ENCODE data around the gene SIM1. TPM values are rescaled to one million over a fixed set of nuclear protein-coding genes. Genes with fewer than 3 reads are reported as not detected.

The SIM1 gene
- total and polyA plus RNA-seq, 5 donors from 2014 or later: 0.39 to 0.64 (median 0.51) TPM; not detected in 2

DNA sequence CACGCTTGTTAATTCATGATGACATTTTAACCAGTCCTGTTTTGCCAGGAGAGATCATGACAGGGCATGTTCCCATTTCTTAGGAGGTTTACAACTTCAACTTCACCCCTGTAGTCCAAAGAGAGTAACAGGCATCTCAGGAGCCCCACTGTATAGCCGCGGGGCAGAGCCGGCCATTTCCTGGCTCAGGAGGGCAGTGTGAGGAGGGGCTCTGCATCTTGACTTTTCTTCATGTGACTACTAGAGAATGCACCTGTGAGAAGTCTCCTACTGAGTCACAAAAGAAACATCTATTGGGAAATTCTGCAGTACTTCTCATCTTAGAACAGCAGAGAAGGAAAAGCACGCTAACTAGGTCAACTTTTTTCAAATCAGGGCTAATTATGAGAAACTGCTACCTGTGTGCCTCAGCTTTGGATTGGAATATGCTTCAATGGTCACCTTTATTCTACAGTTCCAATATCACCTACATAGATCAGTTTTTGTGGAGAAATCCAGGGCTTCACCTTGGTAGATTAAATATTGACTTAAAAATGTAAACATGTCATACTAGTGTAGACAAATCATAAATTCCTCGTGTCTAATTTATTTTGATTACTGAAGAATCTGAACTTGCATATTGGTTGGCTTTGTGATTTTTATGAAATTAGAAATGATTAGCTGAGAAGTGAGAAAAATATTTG lies 28.6 kb upstream of the SIM1 start:
- no peak overlapping the region for H3K27ac ChIP-seq (ENCODE audit: insufficient read depth, low read length, poor library complexity, severe bottlenecking)
- Mint-ChIP-seq H3K27me3 (peaks cover 24% of the 10 kb centered on the region), H3K9me3 (peaks cover 0 to 7% (median 3%) of the 10 kb centered on the region in 7 donors), H3K4me3 (no peak overlapping the region), H3K4me1 (no peaks in the 10 kb centered on the region), H3K27ac (no peak overlapping the region), H3K36me3 (no peaks in the 10 kb centered on the region)
- no peaks in the 10 kb centered on the region for H3K9me3 ChIP-seq (ENCODE audit: control insufficient read depth in 2 of 2, low read length in 2 of 2)
- no peaks in the 10 kb centered on the region for H3K4me1 ChIP-seq (ENCODE audit: control insufficient read depth, insufficient read depth, low read length, poor library complexity, severe bottlenecking)
- no peaks in the 10 kb centered on the region for H3K36me3 ChIP-seq (ENCODE audit: control insufficient read depth, insufficient read depth, low read length)
- ATAC-seq (ENCODE audit: low read depth in 2 of 2) (no peak), DNase-seq (no peak)
- H3K4me3 ChIP-seq (ENCODE audit: low read depth, low read length): no peak overlapping the region
- peaks cover 3% of the 10 kb centered on the region for H3K27me3 ChIP-seq (ENCODE audit: control insufficient read depth, insufficient read depth, low read length)

- ATAC-seq (ENCODE audit: low read depth in 2 of 2) (no peak), DNase-seq (no peak)
- no peak overlapping the region for H3K4me3 Mint-ChIP-seq
- no peaks in the 10 kb centered on the region for H3K9me3 ChIP-seq (ENCODE audit: control insufficient read depth in 2 of 2, low read length in 2 of 2)
- peaks cover 0 to 4% (median 2%) of the 10 kb centered on the region in 7 donors for H3K9me3 Mint-ChIP-seq
- H3K36me3 Mint-ChIP-seq: no peaks in the 10 kb centered on the region
- no peaks in the 10 kb centered on the region for H3K4me1 ChIP-seq (ENCODE audit: control insufficient read depth, insufficient read depth, low read length, poor library complexity, severe bottlenecking)
- peaks cover 4% of the 10 kb centered on the region for H3K27me3 ChIP-seq (ENCODE audit: control insufficient read depth, insufficient read depth, low read length)
- H3K27ac ChIP-seq (ENCODE audit: insufficient read depth, low read length, poor library complexity, severe bottlenecking): no peak overlapping the region
- no peaks in the 10 kb centered on the region for H3K36me3 ChIP-seq (ENCODE audit: control insufficient read depth, insufficient read depth, low read length)
- H3K4me3 ChIP-seq (ENCODE audit: low read depth, low read length): no peak overlapping the region
- H3K4me1 Mint-ChIP-seq: no peaks in the 10 kb centered on the region
- no peak overlapping the region for H3K27ac Mint-ChIP-seq
- H3K27me3 Mint-ChIP-seq: peaks cover 32% of the 10 kb centered on the region
These were observed 27.4 kb upstream of the SIM1 start for GRCh38 chr6:100491952-100492670.

GRCh38 chr6:100490065-100490464 lies 25.3 kb upstream of the SIM1 start:
- no peaks in the 10 kb centered on the region for H3K9me3 ChIP-seq (ENCODE audit: control insufficient read depth in 2 of 2, low read length in 2 of 2)
- H3K36me3 ChIP-seq (ENCODE audit: control insufficient read depth, insufficient read depth, low read length): no peaks in the 10 kb centered on the region
- ATAC-seq (ENCODE audit: low read depth in 2 of 2) (no peak), DNase-seq (no peak)
- no peaks in the 10 kb centered on the region for H3K36me3 Mint-ChIP-seq
- H3K4me3 ChIP-seq (ENCODE audit: low read depth, low read length): no peak overlapping the region
- no peak overlapping the region for H3K4me3 Mint-ChIP-seq
- H3K27ac ChIP-seq (ENCODE audit: insufficient read depth, low read length, poor library complexity, severe bottlenecking): no peak overlapping the region
- H3K27me3 Mint-ChIP-seq: peaks cover 39% of the 10 kb centered on the region
- H3K27ac Mint-ChIP-seq: no peak overlapping the region
- peaks cover 0 to 3% (median 0%) of the 10 kb centered on the region in 7 donors for H3K9me3 Mint-ChIP-seq
- no peaks in the 10 kb centered on the region for H3K4me1 ChIP-seq (ENCODE audit: control insufficient read depth, insufficient read depth, low read length, poor library complexity, severe bottlenecking)
- H3K27me3 ChIP-seq (ENCODE audit: control insufficient read depth, insufficient read depth, low read length): peaks cover 8% of the 10 kb centered on the region
- H3K4me1 Mint-ChIP-seq: no peaks in the 10 kb centered on the region

- Histone ChIP-seq H3K36me3 (ENCODE audit: control insufficient read depth, insufficient read depth, low read length) (no peaks in the 10 kb centered on the region), H3K27ac (ENCODE audit: insufficient read depth, low read length, poor library complexity, severe bottlenecking) (no peak overlapping the region), H3K9me3 (ENCODE audit: control insufficient read depth in 2 of 2, low read length in 2 of 2) (no peaks in the 10 kb centered on the region), H3K4me3 (ENCODE audit: low read depth, low read length) (no peak overlapping the region), H3K27me3 (ENCODE audit: control insufficient read depth, insufficient read depth, low read length) (peaks cover 8% of the 10 kb centered on the region), H3K4me1 (ENCODE audit: control insufficient read depth, insufficient read depth, low read length, poor library complexity, severe bottlenecking) (no peaks in the 10 kb centered on the region)
- no peak for DNase-seq
- Mint-ChIP-seq H3K27me3 (peaks cover 41% of the 10 kb centered on the region), H3K27ac (no peak overlapping the region), H3K9me3 (peaks cover 0 to 2% (median 0%) of the 10 kb centered on the region in 7 donors), H3K4me1 (no peaks in the 10 kb centered on the region), H3K4me3 (no peak overlapping the region), H3K36me3 (no peaks in the 10 kb centered on the region)
- no peak for ATAC-seq (ENCODE audit: low read depth in 2 of 2)
These were observed 23.5 kb upstream of the SIM1 start for GRCh38 chr6:100488244-100488643.

- Histone ChIP-seq H3K27me3 (ENCODE audit: control insufficient read depth, insufficient read depth, low read length) (peaks cover 8% of the 10 kb centered on the region), H3K4me1 (ENCODE audit: control insufficient read depth, insufficient read depth, low read length, poor library complexity, severe bottlenecking) (no peaks in the 10 kb centered on the region), H3K27ac (ENCODE audit: insufficient read depth, low read length, poor library complexity, severe bottlenecking) (no peak overlapping the region), H3K36me3 (ENCODE audit: control insufficient read depth, insufficient read depth, low read length) (no peaks in the 10 kb centered on the region), H3K9me3 (ENCODE audit: control insufficient read depth in 2 of 2, low read length in 2 of 2) (no peaks in the 10 kb centered on the region), H3K4me3 (ENCODE audit: low read depth, low read length) (no peak overlapping the region)
- Mint-ChIP-seq H3K36me3 (no peaks in the 10 kb centered on the region), H3K4me3 (no peak overlapping the region), H3K9me3 (peaks cover 0 to 2% (median 0%) of the 10 kb centered on the region in 7 donors), H3K4me1 (no peaks in the 10 kb centered on the region), H3K27me3 (peaks cover 34% of the 10 kb centered on the region), H3K27ac (no peak overlapping the region)
- ATAC-seq (ENCODE audit: low read depth in 2 of 2): no peak
- no peak for DNase-seq
These were observed 22.9 kb upstream of the SIM1 start for GRCh38 chr6:100487638-100488037.

GRCh38 chr6:100485268-100485667 lies 20.5 kb upstream of the SIM1 start:
- no peaks in the 10 kb centered on the region for H3K36me3 Mint-ChIP-seq
- Histone ChIP-seq H3K4me3 (ENCODE audit: low read depth, low read length) (no peak overlapping the region), H3K4me1 (ENCODE audit: control insufficient read depth, insufficient read depth, low read length, poor library complexity, severe bottlenecking) (no peaks in the 10 kb centered on the region), H3K36me3 (ENCODE audit: control insufficient read depth, insufficient read depth, low read length) (no peaks in the 10 kb centered on the region), H3K27ac (ENCODE audit: insufficient read depth, low read length, poor library complexity, severe bottlenecking) (no peak overlapping the region), H3K9me3 (ENCODE audit: control insufficient read depth in 2 of 2, low read length in 2 of 2) (no peaks in the 10 kb centered on the region), H3K27me3 (ENCODE audit: control insufficient read depth, insufficient read depth, low read length) (peaks cover 8% of the 10 kb centered on the region)
- H3K9me3 Mint-ChIP-seq: no peaks in the 10 kb centered on the region
- H3K4me3 Mint-ChIP-seq: no peak overlapping the region
- DNase-seq: no peak
- H3K4me1 Mint-ChIP-seq: no peaks in the 10 kb centered on the region
- H3K27ac Mint-ChIP-seq: no peak overlapping the region
- ATAC-seq (ENCODE audit: low read depth in 2 of 2): no peak
- H3K27me3 Mint-ChIP-seq: peaks cover 23% of the 10 kb centered on the region

DNA sequence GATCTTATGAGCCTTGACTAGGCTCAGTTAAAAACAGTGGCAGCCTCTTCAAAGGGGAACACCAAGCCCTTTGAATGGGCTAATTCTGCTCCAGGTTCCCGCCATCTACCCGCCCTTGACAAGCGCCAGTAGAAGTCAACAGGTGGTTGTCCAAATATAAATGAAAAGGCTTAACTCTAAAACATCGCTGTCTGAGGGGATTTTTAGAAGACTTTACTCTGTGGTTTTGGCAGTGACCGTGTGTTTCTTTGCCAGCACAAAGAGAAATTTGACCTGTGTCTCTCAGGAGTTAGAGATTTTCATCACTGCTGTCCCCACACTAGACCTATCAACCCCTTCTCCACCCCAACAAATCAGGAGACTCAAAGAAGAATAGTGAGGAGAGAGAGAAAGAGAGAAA lies 19.8 kb upstream of the SIM1 start:
- DNase-seq (no peak), ATAC-seq (ENCODE audit: low read depth in 2 of 2) (no peak)
- H3K27me3 ChIP-seq (ENCODE audit: control insufficient read depth, insufficient read depth, low read length): peaks cover 8% of the 10 kb centered on the region
- no peaks in the 10 kb centered on the region for H3K36me3 ChIP-seq (ENCODE audit: control insufficient read depth, insufficient read depth, low read length)
- no peaks in the 10 kb centered on the region for H3K4me1 ChIP-seq (ENCODE audit: control insufficient read depth, insufficient read depth, low read length, poor library complexity, severe bottlenecking)
- H3K27ac ChIP-seq (ENCODE audit: insufficient read depth, low read length, poor library complexity, severe bottlenecking): no peak overlapping the region
- H3K27me3 Mint-ChIP-seq: peaks cover 23% of the 10 kb centered on the region
- H3K9me3 Mint-ChIP-seq: no peaks in the 10 kb centered on the region
- H3K27ac Mint-ChIP-seq: no peak overlapping the region
- no peak overlapping the region for H3K4me3 Mint-ChIP-seq
- H3K36me3 Mint-ChIP-seq: no peaks in the 10 kb centered on the region
- no peaks in the 10 kb centered on the region for H3K9me3 ChIP-seq (ENCODE audit: control insufficient read depth in 2 of 2, low read length in 2 of 2)
- H3K4me3 ChIP-seq (ENCODE audit: low read depth, low read length): no peak overlapping the region
- no peaks in the 10 kb centered on the region for H3K4me1 Mint-ChIP-seq

DNA sequence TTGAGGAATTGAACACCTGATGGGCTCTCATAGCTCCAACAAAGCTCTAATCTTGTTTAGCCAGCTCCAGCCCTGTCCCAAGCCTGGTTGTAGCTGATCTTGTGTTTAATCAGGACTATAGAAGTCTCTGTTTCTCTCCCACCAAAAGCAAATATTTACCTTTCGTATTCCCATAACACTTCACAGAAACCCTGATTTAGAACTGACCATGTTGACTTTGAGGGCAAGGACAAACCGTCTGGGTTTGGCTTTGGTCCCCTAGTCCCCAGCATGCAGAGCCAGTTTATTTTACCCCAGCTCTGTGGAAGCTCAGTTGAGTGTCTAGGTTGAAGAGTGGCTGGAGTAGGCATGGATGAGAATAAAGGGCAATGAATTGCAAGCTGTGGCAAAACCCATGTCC lies 18.0 kb upstream of the SIM1 start:
- no peak for DNase-seq
- ATAC-seq (ENCODE audit: low read depth in 2 of 2): no peak
- Histone ChIP-seq H3K27ac (ENCODE audit: insufficient read depth, low read length, poor library complexity, severe bottlenecking) (no peak overlapping the region), H3K4me1 (ENCODE audit: control insufficient read depth, insufficient read depth, low read length, poor library complexity, severe bottlenecking) (no peaks in the 10 kb centered on the region), H3K27me3 (ENCODE audit: control insufficient read depth, insufficient read depth, low read length) (peaks cover 4% of the 10 kb centered on the region), H3K36me3 (ENCODE audit: control insufficient read depth, insufficient read depth, low read length) (no peaks in the 10 kb centered on the region), H3K4me3 (ENCODE audit: low read depth, low read length) (no peak overlapping the region), H3K9me3 (ENCODE audit: control insufficient read depth in 2 of 2, low read length in 2 of 2) (no peaks in the 10 kb centered on the region)
- H3K36me3 Mint-ChIP-seq: no peaks in the 10 kb centered on the region
- peaks cover 19% of the 10 kb centered on the region for H3K27me3 Mint-ChIP-seq
- H3K27ac Mint-ChIP-seq: no peak overlapping the region
- no peaks in the 10 kb centered on the region for H3K4me1 Mint-ChIP-seq
- no peak overlapping the region for H3K4me3 Mint-ChIP-seq
- no peaks in the 10 kb centered on the region for H3K9me3 Mint-ChIP-seq

All from CD4-positive, CD25-positive, alpha-beta regulatory T cell (primary cell).